Measurements from ENCODE around the gene TMEM184B.

Gene TMEM184B

GRCh38 chr22:38201711-38202436 is 70.9 kb downstream of the TMEM184B start, which contains the start of gene MAFF:
Gene MAFF, plus strand, starts transcription at chr22:38201994. Its CDS starts 11,860 bp downstream, at chr22:38213854.
- peaks cover 28% of the 10 kb centered on the region for H3K4me1 ChIP-seq (ENCODE audit: control insufficient read depth, insufficient read depth, low read length, poor library complexity, severe bottlenecking)
- WGBS, 2 experiments (ENCODE audit: insufficient coverage in 2 of 2): 0% methylated on average over 46 to 53 of the region's 85 CpGs
- no peaks in the 10 kb centered on the region for H3K9me3 ChIP-seq (ENCODE audit: control insufficient read depth, low read length)
- H3K27ac ChIP-seq (ENCODE audit: low read depth, low read length, severe bottlenecking): peak within 1 kb of the TSS; percentile 100
- H3K36me3 ChIP-seq (ENCODE audit: control insufficient read depth, insufficient read depth, low read length): peaks cover 6% of the 10 kb centered on the region
- H3K4me3 ChIP-seq (ENCODE audit: extremely low read depth, insufficient read depth, low read length, poor library complexity, severe bottlenecking): peak within 1 kb of the TSS; percentile 80

GRCh38 chr22:38201371-38201710 is 71.5 kb downstream of the TMEM184B start:
- peaks cover 28% of the 10 kb centered on the region for H3K4me1 ChIP-seq (ENCODE audit: control insufficient read depth, insufficient read depth, low read length, poor library complexity, severe bottlenecking)
- H3K4me3 ChIP-seq (ENCODE audit: extremely low read depth, insufficient read depth, low read length, poor library complexity, severe bottlenecking): peak overlapping the region; percentile 80
- no peaks in the 10 kb centered on the region for H3K9me3 ChIP-seq (ENCODE audit: control insufficient read depth, low read length)
- no peak overlapping the region for H3K27ac ChIP-seq (ENCODE audit: low read depth, low read length, severe bottlenecking)
- peaks cover 6% of the 10 kb centered on the region for H3K36me3 ChIP-seq (ENCODE audit: control insufficient read depth, insufficient read depth, low read length)
- 23 to 38% methylated on average over 7 of the region's 8 CpGs for WGBS, 2 experiments (ENCODE audit: insufficient coverage in 2 of 2)

GRCh38 chr22:38199826-38200559 is 72.8 kb downstream of the TMEM184B start:
- Histone ChIP-seq H3K4me3 (ENCODE audit: extremely low read depth, insufficient read depth, low read length, poor library complexity, severe bottlenecking) (no peak overlapping the region), H3K4me1 (ENCODE audit: control insufficient read depth, insufficient read depth, low read length, poor library complexity, severe bottlenecking) (peaks cover 20% of the 10 kb centered on the region), H3K36me3 (ENCODE audit: control insufficient read depth, insufficient read depth, low read length) (no peaks in the 10 kb centered on the region), H3K27ac (ENCODE audit: low read depth, low read length, severe bottlenecking) (no peak overlapping the region), H3K9me3 (ENCODE audit: control insufficient read depth, low read length) (no peaks in the 10 kb centered on the region)
- WGBS, 2 experiments (ENCODE audit: insufficient coverage in 2 of 2): 89 to 94% methylated on average over 9 to 10 of the region's 10 CpGs

- Histone ChIP-seq H3K36me3 (ENCODE audit: control insufficient read depth, insufficient read depth, low read length) (no peaks in the 10 kb centered on the region), H3K27ac (ENCODE audit: low read depth, low read length, severe bottlenecking) (no peak overlapping the region), H3K9me3 (ENCODE audit: control insufficient read depth, low read length) (no peaks in the 10 kb centered on the region), H3K4me1 (ENCODE audit: control insufficient read depth, insufficient read depth, low read length, poor library complexity, severe bottlenecking) (peaks cover 6% of the 10 kb centered on the region), H3K4me3 (ENCODE audit: extremely low read depth, insufficient read depth, low read length, poor library complexity, severe bottlenecking) (no peak overlapping the region)
- 85 to 92% methylated on average over 10 to 13 of the region's 19 CpGs for WGBS, 2 experiments (ENCODE audit: insufficient coverage in 2 of 2)
These were observed 75.9 kb downstream of the TMEM184B start for GRCh38 chr22:38196791-38197419.

GRCh38 chr22:38193580-38193979 is 79.2 kb downstream of the TMEM184B start:
- Histone ChIP-seq H3K4me1 (ENCODE audit: control insufficient read depth, insufficient read depth, low read length, poor library complexity, severe bottlenecking) (peaks cover 3% of the 10 kb centered on the region), H3K4me3 (ENCODE audit: extremely low read depth, insufficient read depth, low read length, poor library complexity, severe bottlenecking) (no peak overlapping the region), H3K27ac (ENCODE audit: low read depth, low read length, severe bottlenecking) (no peak overlapping the region), H3K9me3 (ENCODE audit: control insufficient read depth, low read length) (no peaks in the 10 kb centered on the region), H3K36me3 (ENCODE audit: control insufficient read depth, insufficient read depth, low read length) (no peaks in the 10 kb centered on the region)
- 88 to 94% methylated on average over 1 to 6 of the region's 6 CpGs for WGBS, 2 experiments (ENCODE audit: insufficient coverage in 2 of 2)

DNA sequence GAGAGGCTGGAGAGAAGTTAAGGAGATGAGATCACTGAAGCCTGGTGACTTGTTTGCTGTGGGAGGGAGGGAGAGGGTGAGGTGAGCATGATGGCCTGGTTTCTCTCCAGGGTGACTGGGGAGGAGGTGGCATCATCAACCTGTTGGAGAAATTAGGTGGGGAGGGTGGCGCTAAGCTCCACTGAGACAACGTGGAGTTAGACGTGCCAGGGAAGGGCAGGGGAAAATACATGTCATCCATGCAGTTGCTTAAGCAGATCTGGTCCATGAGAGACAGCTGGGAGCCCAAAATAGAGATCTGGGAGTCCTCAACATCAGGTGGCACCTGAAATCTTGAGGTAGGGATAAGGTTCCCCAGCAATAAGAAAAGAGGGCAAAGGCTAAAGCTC is 80.3 kb downstream of the TMEM184B start:
- no peaks in the 10 kb centered on the region for H3K9me3 ChIP-seq (ENCODE audit: control insufficient read depth, low read length)
- H3K27ac ChIP-seq (ENCODE audit: low read depth, low read length, severe bottlenecking): no peak overlapping the region
- WGBS, 2 experiments (ENCODE audit: insufficient coverage in 2 of 2): 80 to 100% methylated on average over 3 of the region's 3 CpGs
- H3K36me3 ChIP-seq (ENCODE audit: control insufficient read depth, insufficient read depth, low read length): no peaks in the 10 kb centered on the region
- H3K4me3 ChIP-seq (ENCODE audit: extremely low read depth, insufficient read depth, low read length, poor library complexity, severe bottlenecking): no peak overlapping the region
- peaks cover 3% of the 10 kb centered on the region for H3K4me1 ChIP-seq (ENCODE audit: control insufficient read depth, insufficient read depth, low read length, poor library complexity, severe bottlenecking)

DNA sequence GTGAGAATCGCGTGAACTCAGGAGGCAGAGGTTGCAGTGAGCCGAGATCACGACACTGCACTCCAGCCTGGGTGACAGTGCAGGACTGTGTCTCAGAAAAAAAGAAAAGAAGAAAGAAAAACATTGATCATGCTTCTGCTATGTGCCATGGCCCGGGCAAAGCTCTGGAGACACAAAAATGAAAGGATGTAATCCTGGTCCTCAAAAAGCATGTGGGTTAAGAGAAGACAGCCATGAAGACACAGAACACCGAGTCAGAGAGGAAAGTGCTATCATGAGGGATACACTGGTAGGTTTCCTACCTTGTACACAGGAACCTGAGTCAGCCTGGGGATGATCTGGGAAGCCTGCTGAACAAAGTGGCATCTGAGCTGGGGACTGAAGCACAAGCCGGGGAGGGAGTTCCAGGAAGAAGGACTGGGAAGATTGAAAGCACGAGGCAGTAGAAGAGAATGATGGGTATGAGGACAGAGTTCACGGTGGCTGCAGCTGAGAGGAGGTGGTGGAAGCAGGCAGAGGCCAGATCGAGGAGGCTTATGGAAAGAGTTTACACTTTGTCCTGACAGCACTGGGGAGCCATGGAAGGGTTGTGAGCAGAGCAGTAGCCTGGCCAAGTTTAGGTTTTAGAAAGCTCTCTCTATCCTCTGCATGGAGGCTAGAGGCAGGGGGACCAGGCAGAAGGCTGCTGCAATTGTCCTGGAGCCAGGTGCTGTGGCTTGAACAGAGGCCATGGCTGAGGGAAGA is 80.9 kb downstream of the TMEM184B start:
- Histone ChIP-seq H3K27ac (ENCODE audit: low read depth, low read length, severe bottlenecking) (peak overlapping the region; percentile 2), H3K36me3 (ENCODE audit: control insufficient read depth, insufficient read depth, low read length) (no peaks in the 10 kb centered on the region), H3K4me1 (ENCODE audit: control insufficient read depth, insufficient read depth, low read length, poor library complexity, severe bottlenecking) (peaks cover 3% of the 10 kb centered on the region), H3K9me3 (ENCODE audit: control insufficient read depth, low read length) (no peaks in the 10 kb centered on the region), H3K4me3 (ENCODE audit: extremely low read depth, insufficient read depth, low read length, poor library complexity, severe bottlenecking) (no peak overlapping the region)
- 89 to 92% methylated on average over 9 to 10 of the region's 10 CpGs for WGBS, 2 experiments (ENCODE audit: insufficient coverage in 2 of 2)

GRCh38 chr22:38191055-38191454 is 81.8 kb downstream of the TMEM184B start:
- H3K4me1 ChIP-seq (ENCODE audit: control insufficient read depth, insufficient read depth, low read length, poor library complexity, severe bottlenecking): peaks cover 7% of the 10 kb centered on the region
- H3K27ac ChIP-seq (ENCODE audit: low read depth, low read length, severe bottlenecking): no peak overlapping the region
- no peaks in the 10 kb centered on the region for H3K9me3 ChIP-seq (ENCODE audit: control insufficient read depth, low read length)
- WGBS, 2 experiments (ENCODE audit: insufficient coverage in 2 of 2): 90 to 98% methylated on average over 6 to 14 of the region's 14 CpGs
- no peaks in the 10 kb centered on the region for H3K36me3 ChIP-seq (ENCODE audit: control insufficient read depth, insufficient read depth, low read length)
- no peak overlapping the region for H3K4me3 ChIP-seq (ENCODE audit: extremely low read depth, insufficient read depth, low read length, poor library complexity, severe bottlenecking)

DNA sequence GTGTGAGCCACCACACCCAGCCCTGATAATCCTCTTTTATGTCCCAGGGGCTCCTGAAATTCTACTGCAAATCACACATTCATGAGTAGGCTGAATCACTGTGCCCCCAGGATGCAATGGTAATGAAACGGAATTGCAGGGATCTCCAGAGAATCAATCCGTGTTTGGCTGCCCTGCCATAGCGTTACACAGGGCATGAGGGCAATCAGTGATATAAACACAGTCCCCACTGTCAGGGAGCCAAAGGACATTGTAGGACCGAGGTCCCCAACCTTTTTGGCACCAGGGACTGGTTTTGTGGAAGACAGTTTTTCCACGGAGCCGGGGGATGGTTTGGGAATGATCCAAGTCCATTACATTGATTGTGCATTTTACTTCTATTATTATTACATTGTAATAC is 82.2 kb downstream of the TMEM184B start:
- Histone ChIP-seq H3K27ac (ENCODE audit: low read depth, low read length, severe bottlenecking) (no peak overlapping the region), H3K9me3 (ENCODE audit: control insufficient read depth, low read length) (no peaks in the 10 kb centered on the region), H3K4me1 (ENCODE audit: control insufficient read depth, insufficient read depth, low read length, poor library complexity, severe bottlenecking) (peaks cover 7% of the 10 kb centered on the region), H3K4me3 (ENCODE audit: extremely low read depth, insufficient read depth, low read length, poor library complexity, severe bottlenecking) (no peak overlapping the region), H3K36me3 (ENCODE audit: control insufficient read depth, insufficient read depth, low read length) (no peaks in the 10 kb centered on the region)
- WGBS, 2 experiments (ENCODE audit: insufficient coverage in 2 of 2): 77 to 93% methylated on average over 3 to 4 of the region's 6 CpGs

DNA sequence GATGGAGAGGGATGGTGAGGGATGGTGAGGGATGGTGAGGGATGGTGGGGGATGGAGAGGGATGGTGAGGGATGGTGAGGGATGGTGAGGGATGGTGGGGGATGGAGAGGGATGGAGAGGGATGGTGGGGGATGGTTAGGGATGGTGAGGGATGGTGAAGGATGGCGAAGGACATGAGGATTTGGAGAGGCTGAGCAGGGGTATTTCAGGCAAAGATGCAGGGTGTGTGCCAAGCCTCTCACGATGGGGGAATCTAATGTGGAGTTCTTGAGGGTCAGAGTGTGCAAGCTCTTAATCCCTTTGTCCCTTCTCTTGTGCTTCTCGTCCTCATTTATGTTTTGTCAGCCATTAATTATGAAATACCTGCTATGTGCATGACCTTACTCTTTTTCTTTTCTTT is 83.7 kb downstream of the TMEM184B start:
- Histone ChIP-seq H3K4me3 (ENCODE audit: extremely low read depth, insufficient read depth, low read length, poor library complexity, severe bottlenecking) (no peak overlapping the region), H3K4me1 (ENCODE audit: control insufficient read depth, insufficient read depth, low read length, poor library complexity, severe bottlenecking) (peaks cover 7% of the 10 kb centered on the region), H3K9me3 (ENCODE audit: control insufficient read depth, low read length) (no peaks in the 10 kb centered on the region), H3K36me3 (ENCODE audit: control insufficient read depth, insufficient read depth, low read length) (no peaks in the 10 kb centered on the region), H3K27ac (ENCODE audit: low read depth, low read length, severe bottlenecking) (no peak overlapping the region)
- WGBS, 2 experiments (ENCODE audit: insufficient coverage in 2 of 2): 86 to 89% methylated on average over 2 of the region's 3 CpGs

Measured in mesodermal cell (in vitro differentiated cells).